NOMO-1 treated with dmso at 0.1 percent for 144 hours (cell line): Measurements from ENCODE around the gene RBM33.
A peak's percentile ranks its signal among the peaks of the same experiment; 100 is the strongest.
"Not testable (repeated sequence)": the region's sequence is repeated elsewhere in the genome, so short reads cannot be mapped to it uniquely, and the experiment has no call there.

ENCODE experiments used
- DNase-seq: peaks from one replicate; lab custom pipeline; 2025; ENCODE audit not compliant: unreplicated experiment; lab: John Stamatoyannopoulos, UW

RBM33 gene

DNA sequence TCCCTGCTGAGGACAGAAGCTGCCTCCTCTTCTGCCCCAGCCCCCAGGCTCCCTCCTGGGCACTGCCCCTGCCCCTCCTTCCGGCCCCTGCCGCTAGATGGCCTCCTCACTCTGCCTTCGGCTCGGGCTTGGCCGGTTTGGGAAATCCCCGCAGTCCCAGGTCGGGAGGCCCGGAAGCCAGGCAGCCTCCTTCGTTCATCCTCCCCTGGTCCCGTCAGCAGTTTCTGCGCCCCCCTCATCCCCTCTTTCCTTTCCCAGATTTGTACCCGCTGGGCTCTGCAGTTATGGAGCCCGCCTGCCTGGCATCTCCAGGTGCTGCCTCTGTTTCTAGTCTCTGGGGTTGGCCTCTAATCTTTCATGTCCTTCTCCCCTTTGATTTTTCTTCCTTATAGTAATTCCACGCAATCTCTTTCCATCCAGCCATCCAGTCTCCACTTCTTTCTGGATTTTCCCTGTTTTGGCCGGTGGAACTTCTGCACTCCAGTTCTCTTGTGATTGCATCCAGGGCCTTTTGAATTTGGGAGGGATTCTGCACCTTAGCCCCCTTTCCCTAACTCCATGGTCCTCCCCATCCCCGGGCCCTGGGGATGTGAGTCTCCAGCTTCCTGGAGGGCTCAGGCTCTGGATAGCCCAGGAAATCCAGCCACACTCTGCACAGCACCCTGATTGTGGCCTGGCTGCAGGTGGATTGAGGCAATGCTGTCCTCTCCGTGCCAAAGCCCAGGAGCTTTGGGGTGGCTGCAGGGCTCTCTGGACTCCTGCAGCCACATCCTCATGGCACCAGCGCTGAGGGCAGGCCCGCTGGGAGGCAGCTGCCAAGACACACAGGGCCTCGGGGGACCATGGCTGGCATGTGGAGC lies 171.1 kb downstream of the RBM33 start:
- peak; percentile 9 for DNase-seq

- no peak for DNase-seq
These were observed 171.7 kb downstream of the RBM33 start for GRCh38 chr7:155816192-155816508.

GRCh38 chr7:155816996-155817395 lies 172.5 kb downstream of the RBM33 start:
- DNase-seq: no peak

GRCh38 chr7:155817515-155817914 lies 173.1 kb downstream of the RBM33 start:
- DNase-seq: not testable (repeated sequence)

DNA sequence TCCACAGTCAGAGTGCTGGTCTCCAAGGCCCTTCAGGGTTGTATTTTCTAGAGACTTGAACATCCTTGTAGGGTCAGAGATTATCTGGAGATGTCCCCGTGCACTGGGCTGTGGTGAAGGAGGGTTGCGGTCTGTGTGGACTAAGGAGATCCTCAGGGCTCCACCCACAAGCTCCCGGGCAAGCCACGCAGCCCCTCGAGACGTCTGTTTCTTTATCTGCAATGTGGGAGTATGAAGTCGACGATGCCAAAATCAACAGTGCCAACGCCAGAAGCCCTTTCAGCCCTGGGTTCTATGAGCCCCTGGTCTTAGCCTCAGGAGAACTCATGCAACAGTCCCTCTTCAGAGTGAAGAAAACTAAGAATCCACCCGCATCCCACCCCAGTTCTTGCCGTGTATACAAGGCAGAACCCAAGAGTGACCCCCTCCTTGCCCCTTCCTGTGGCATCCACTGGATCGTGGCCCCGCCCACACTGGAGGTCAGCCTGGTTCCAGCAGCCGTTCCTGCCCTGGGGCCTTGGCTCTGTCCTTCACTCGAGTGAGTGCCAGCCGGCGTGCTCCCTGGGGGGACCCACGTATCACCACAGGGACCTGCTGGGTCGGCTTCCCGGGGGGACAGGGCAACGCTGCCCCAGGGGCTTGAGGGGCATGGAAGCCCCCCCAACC lies 173.8 kb downstream of the RBM33 start:
- DNase-seq: no peak

GRCh38 chr7:155818820-155819168 lies 174.3 kb downstream of the RBM33 start:
- DNase-seq: no peak

GRCh38 chr7:155819186-155819585 lies 174.7 kb downstream of the RBM33 start:
- DNase-seq: no peak

DNA sequence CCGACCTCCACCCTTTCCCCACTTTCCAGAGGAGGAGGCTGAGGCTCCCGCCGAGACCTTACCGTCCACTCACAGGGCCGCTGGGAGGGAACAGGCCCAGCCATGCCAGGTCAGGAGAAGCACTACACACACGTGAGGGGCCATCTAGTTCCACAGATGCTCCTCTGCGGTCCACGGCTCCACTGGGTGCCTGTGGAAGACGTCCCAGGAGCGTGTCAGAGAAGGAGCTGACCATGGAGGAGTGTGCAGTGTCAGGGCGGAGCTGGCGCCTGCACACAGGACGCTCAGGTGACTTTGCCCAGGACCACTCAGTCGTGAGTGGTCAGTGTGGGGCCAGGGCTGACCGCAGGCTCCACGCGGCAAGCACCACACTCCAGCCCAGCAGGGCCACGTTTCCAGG lies 175.8 kb downstream of the RBM33 start:
- no peak for DNase-seq

DNA sequence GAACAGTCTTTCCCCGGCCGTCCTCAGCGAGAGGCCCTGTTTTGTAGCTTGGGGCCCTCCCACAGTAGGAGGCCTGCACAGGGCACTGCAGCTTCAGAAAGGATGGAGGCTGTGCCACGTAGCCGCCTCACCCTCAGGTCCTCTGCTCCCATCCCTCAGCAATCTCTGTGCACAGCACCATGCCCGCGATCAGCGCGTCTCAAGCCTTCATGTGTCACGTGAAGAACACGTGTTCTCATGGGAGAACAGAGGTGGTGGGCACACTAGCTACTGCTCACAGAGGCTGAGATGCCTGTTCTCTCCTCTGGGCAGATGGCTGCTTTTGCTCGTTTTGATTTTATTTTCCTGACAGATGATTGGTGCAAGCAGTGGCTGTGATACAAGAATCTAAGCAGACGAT lies 176.3 kb downstream of the RBM33 start:
- DNase-seq: no peak

DNA sequence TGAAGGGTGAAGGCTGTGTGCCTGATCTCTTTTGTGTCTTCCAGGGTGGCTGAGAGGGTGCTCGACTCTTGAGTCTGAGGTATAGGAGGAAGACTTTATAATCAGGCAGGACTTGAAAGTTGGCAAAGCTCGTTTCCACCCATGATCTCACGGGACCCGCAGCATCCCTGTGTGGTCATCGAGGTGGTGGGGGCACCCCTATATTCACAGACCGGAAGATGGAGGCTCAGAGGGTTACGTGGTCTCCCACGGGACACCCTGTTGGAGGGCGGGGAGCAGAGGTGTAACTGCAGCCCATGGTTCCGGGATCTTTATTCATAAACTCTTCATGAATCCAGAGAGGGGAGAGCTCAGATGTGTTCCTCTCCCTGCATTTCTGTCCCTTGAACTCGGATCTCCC lies 177.4 kb downstream of the RBM33 start:
- DNase-seq: no peak

GRCh38 chr7:155824227-155824886 lies 179.9 kb downstream of the RBM33 start:
- no peak for DNase-seq

- no peak for DNase-seq
These were observed 180.9 kb downstream of the RBM33 start for GRCh38 chr7:155825336-155825735.

- no peak for DNase-seq
These were observed 185.5 kb downstream of the RBM33 start for GRCh38 chr7:155829796-155830470.
